IMR-90 (cell line): Measurements from ENCODE around the gene EML4. TPM values are rescaled to one million over a fixed set of nuclear protein-coding genes. Genes with fewer than 3 reads are reported as not detected.

Experiments used
- ATAC-seq: fragments of 200-7000 bp; cut with Tn5 transposase; 2 replicates; pipeline ENCODE4 v1.9.1; 2020; ENCODE audit warnings: low read depth, mild to moderate bottlenecking, moderate library complexity
- BruUV-seq: library from RNA; stranded (reverse); fragments of 400-500 nt; replicated peaks from 2 replicates; lab custom pipeline; 2021; lab: Mats Ljungman, UMichigan
- CTCF ChIA-PET: fragments of 300-600 bp; formaldehyde crosslinking; extraction: SDS; loops from one replicate; lab custom pipeline; 2021; ENCODE audit warnings: antibody characterized with exemption; lab: Yijun Ruan, JAX
- POLR2A ChIA-PET: fragments of 300-600 bp; sonication (Branson Sonifier 250); formaldehyde crosslinking; loops from one replicate; lab custom pipeline; 2022; ENCODE audit warnings: antibody characterized with exemption; ENCODE audit not compliant: unreplicated experiment; lab: Charles Lee
- DNase-seq: peaks from one replicate; pipeline ENCODE4 v3.0.0; 2013
- H2AFZ ChIP-seq: replicated peaks from 2 replicates; pipeline ENCODE3; 2013; ENCODE audit warnings: low read length, mild to moderate bottlenecking; ENCODE audit not compliant: poor library complexity
- H2AK5ac ChIP-seq: 2 replicates; pipeline ENCODE4 v1.6.1; 2013; ENCODE audit warnings: low read depth, low read length, inconsistent platforms
- H2AK9ac ChIP-seq: replicated peaks from 2 replicates; pipeline ENCODE3; 2013; ENCODE audit warnings: mild to moderate bottlenecking, low read depth, low read length, moderate library complexity; ENCODE audit not compliant: poor library complexity
- H2BK120ac ChIP-seq: 2 replicates; pipeline ENCODE4 v1.6.1; 2013; ENCODE audit warnings: low read depth, low read length, inconsistent platforms
- H2BK15ac ChIP-seq: 3 replicates; pipeline ENCODE4 v1.6.1; 2013; ENCODE audit warnings: low read depth, low read length, inconsistent platforms
- H2BK20ac ChIP-seq: 2 replicates; pipeline ENCODE4 v1.6.1; 2013; ENCODE audit warnings: low read depth, mild to moderate bottlenecking, inconsistent platforms, low read length, moderate library complexity
- H2BK5ac ChIP-seq: 2 replicates; pipeline ENCODE4 v1.6.1; 2013; ENCODE audit warnings: mild to moderate bottlenecking, low read depth, low read length, inconsistent platforms; ENCODE audit not compliant: poor library complexity, severe bottlenecking
- H3K14ac ChIP-seq: replicated peaks from 2 replicates; pipeline ENCODE4 v1.6.1; 2013; ENCODE audit warnings: low read depth, low read length, inconsistent platforms
- H3K18ac ChIP-seq: 2 replicates; pipeline ENCODE4 v1.6.1; 2013; ENCODE audit warnings: low read depth, low read length, control low read depth
- H3K23ac ChIP-seq: 2 replicates; pipeline ENCODE4 v1.6.1; 2013; ENCODE audit warnings: low read depth, low read length, inconsistent platforms
- H3K27ac ChIP-seq: 2 replicates; pipeline ENCODE4 v1.5.1; 2013; ENCODE audit warnings: mild to moderate bottlenecking, control low read depth, low read length; ENCODE audit not compliant: insufficient read depth
- H3K27me3 ChIP-seq: 2 replicates; pipeline ENCODE4 v1.6.1; 2013; ENCODE audit warnings: low read length; ENCODE audit not compliant: control insufficient read depth, insufficient read depth
- H3K36me3 ChIP-seq: 2 replicates; pipeline ENCODE4 v1.6.1; 2013; ENCODE audit warnings: low read length, mixed read lengths; ENCODE audit not compliant: control insufficient read depth, insufficient read depth
- H3K4ac ChIP-seq: 2 replicates; pipeline ENCODE4 v1.6.1; 2013; ENCODE audit warnings: low read depth, low read length, inconsistent platforms
- H3K4me1 ChIP-seq: 2 replicates; pipeline ENCODE4 v1.6.1; 2013; ENCODE audit warnings: low read length, mixed read lengths; ENCODE audit not compliant: control insufficient read depth, insufficient read depth
- H3K4me2 ChIP-seq: 2 replicates; pipeline ENCODE4 v1.6.1; 2013; ENCODE audit warnings: low read depth, mild to moderate bottlenecking, control low read depth, low read length, moderate library complexity
- H3K4me3 ChIP-seq: 2 replicates; pipeline ENCODE4 v1.5.1; 2013; ENCODE audit warnings: low read depth, mild to moderate bottlenecking, control low read depth, low read length, moderate library complexity; ENCODE audit not compliant: insufficient read depth
- H3K56ac ChIP-seq: 2 replicates; pipeline ENCODE4 v1.6.1; 2013; ENCODE audit warnings: low read length, inconsistent platforms; ENCODE audit not compliant: insufficient read depth; ENCODE audit errors: extremely low read depth
- H3K79me1 ChIP-seq, 2 experiments: 2 replicates each; pipeline ENCODE4 v1.6.1; 2013; ENCODE audit warnings: low read length in 2 of 2, inconsistent platforms in 1 of 2, low read depth in 1 of 2
- H3K9ac ChIP-seq: 2 replicates; pipeline ENCODE4 v1.6.1; 2013; ENCODE audit warnings: low read depth, low read length, control low read depth
- H3K9me1 ChIP-seq: 2 replicates; pipeline ENCODE4 v1.6.1; 2013; ENCODE audit warnings: low read length, inconsistent platforms; ENCODE audit not compliant: insufficient read depth
- H3K9me3 ChIP-seq: 2 replicates; pipeline ENCODE4 v1.6.1; 2013; ENCODE audit warnings: low read length; ENCODE audit not compliant: control insufficient read depth, insufficient read depth
- H4K20me1 ChIP-seq: 2 replicates; pipeline ENCODE4 v1.6.1; 2013; ENCODE audit warnings: low read length, inconsistent platforms; ENCODE audit not compliant: insufficient read depth
- H4K5ac ChIP-seq: 2 replicates; pipeline ENCODE4 v1.6.1; 2013; ENCODE audit warnings: mild to moderate bottlenecking, low read depth, low read length, control low read depth
- H4K8ac ChIP-seq, 2 experiments: 2 replicates each; pipeline ENCODE4 v1.6.1; 2013; ENCODE audit warnings: low read depth in 2 of 2, low read length in 2 of 2, control low read depth in 1 of 2, inconsistent platforms in 1 of 2
- H4K91ac ChIP-seq: 2 replicates; pipeline ENCODE4 v1.6.1; 2013; ENCODE audit warnings: low read depth, low read length, inconsistent platforms; ENCODE audit not compliant: insufficient read depth
- CHD1 ChIP-seq: IDR thresholded peaks from 2 replicates; pipeline ENCODE4 v1.6.1; 2012; ENCODE audit warnings: low read depth, low read length, improper control_type of control experiment
- NFE2L2 ChIP-seq: fragments of 150-350 bp; IDR thresholded peaks from 2 replicates; pipeline ENCODE4 v1.6.1; 2016; ENCODE audit warnings: low read depth, mild to moderate bottlenecking, low read length
- RCOR1 ChIP-seq: IDR thresholded peaks from 2 replicates; pipeline ENCODE4 v1.6.1; 2012; ENCODE audit warnings: mild to moderate bottlenecking, low read length, improper control_type of control experiment; ENCODE audit not compliant: insufficient replicate concordance
- SMC3 ChIP-seq: fragments of 150-350 bp; IDR thresholded peaks from 2 replicates; pipeline ENCODE4 v1.6.1; 2016; ENCODE audit warnings: low read depth, mild to moderate bottlenecking, antibody characterized with exemption, low read length, moderate library complexity
- dilution Hi-C: fragments of 300-500 bp; cut with HindIII; formaldehyde crosslinking; loops from one replicate; pipeline ENCODE4 v1.14.3; 2018; ENCODE audit warnings: low sequenced_read_pairs; ENCODE audit not compliant: unreplicated experiment
- in situ Hi-C: fragments of 300-500 bp; cut with MboI; formaldehyde crosslinking; loops from 3 replicates; pipeline ENCODE4 v1.14.3; 2019; ENCODE audit warnings: low sequenced_read_pairs, inconsistent platforms, mixed read lengths
- intact Hi-C: fragments of 100-400 bp; cut with micrococcal nuclease; formaldehyde crosslinking; loops from 2 replicates; pipeline ENCODE4 v1.10.0; 2022
- polyA plus RNA-seq, 3 experiments: library from polyadenylated mRNA; depleted of rRNA; stranded (reverse); fragments of >200 nt; gene quantifications; 2 replicates each; pipeline ENCODE4 v1.2.3, GENCODE V29; 2012; ENCODE audit warnings: low replicate concordance in 1 of 3
- total RNA-seq: library from RNA; depleted of rRNA; stranded (reverse); fragments of >200 nt; gene quantifications from 2 replicates; pipeline ENCODE4 v1.2.3, GENCODE V29; 2012

EML4 gene
- total and polyA plus RNA-seq, 2 of the 4 experiments (the other 2 are of a cell fraction): 29.7 to 73.7 TPM

- POLR2A ChIA-PET: no interaction called here
- intact Hi-C loops: no loop called here
Measured at GRCh38 chr2:42317945-42318344, 148.8 kb downstream of the EML4 start.

More at GRCh38 chr2:42317945-42318344, 148.8 kb downstream of the EML4 start:
- CTCF ChIA-PET: interaction anchor here (0.8 kb wide), 1 partner anchor 10 kb away, joined by 3 read pairs; no protein-coding TSS in a partner anchor
- Histone ChIP-seq H2AK5ac (no peak overlapping the region), H2BK5ac (no peak overlapping the region), H3K9ac (no peak overlapping the region), H4K8ac (peak overlapping the region in 1 of 2 experiments; percentile 57; a peak in 1 of 4 replicates), H3K56ac (no peak overlapping the region), H3K18ac (no peak overlapping the region), H4K5ac (no peak overlapping the region), H3K4me1 (peaks cover 10% of the 10 kb centered on the region), H3K14ac (no peak overlapping the region), H3K4me3 (no peak overlapping the region), H3K9me1 (peaks cover 12% of the 10 kb centered on the region), H3K9me3 (no peaks in the 10 kb centered on the region), H2BK15ac (no peak overlapping the region; the same call in 2 of the 3 replicates), H2AFZ (no peak overlapping the region), H3K23ac (no peak overlapping the region), H4K20me1 (no peaks in the 10 kb centered on the region), H3K27ac (no peak overlapping the region), H4K91ac (no peak overlapping the region), H3K79me1 (peaks cover 0 to 18% of the 10 kb centered on the region in 2 experiments; a peak in 2 of 4 replicates), H3K4me2 (no peak overlapping the region), H3K4ac (peak overlapping the region; percentile 19; the same call in 1 of the 2 replicates), H2BK20ac (no peak overlapping the region), H2BK120ac (no peak overlapping the region), H3K27me3 (no peaks in the 10 kb centered on the region), H3K36me3 (peaks cover 9% of the 10 kb centered on the region), H2AK9ac (no peak overlapping the region)
- in situ Hi-C loops: no loop called here
- ATAC-seq: no peak
- DNase-seq: no peak
- TSS peak; percentile 7 for BruUV-seq
- TF ChIP-seq CHD1 (no peak), SMC3 (no peak), NFE2L2 (no peak), RCOR1 (no peak)
- dilution Hi-C loops: no loop called here
